ENCODE results near the gene FNDC11. TPM values are rescaled to one million over a fixed set of nuclear protein-coding genes. Genes with fewer than 3 reads are reported as not detected.

FNDC11 gene
- total RNA-seq, 2 experiments from 2014 or later: 1.7 to 1.8 TPM

DNA sequence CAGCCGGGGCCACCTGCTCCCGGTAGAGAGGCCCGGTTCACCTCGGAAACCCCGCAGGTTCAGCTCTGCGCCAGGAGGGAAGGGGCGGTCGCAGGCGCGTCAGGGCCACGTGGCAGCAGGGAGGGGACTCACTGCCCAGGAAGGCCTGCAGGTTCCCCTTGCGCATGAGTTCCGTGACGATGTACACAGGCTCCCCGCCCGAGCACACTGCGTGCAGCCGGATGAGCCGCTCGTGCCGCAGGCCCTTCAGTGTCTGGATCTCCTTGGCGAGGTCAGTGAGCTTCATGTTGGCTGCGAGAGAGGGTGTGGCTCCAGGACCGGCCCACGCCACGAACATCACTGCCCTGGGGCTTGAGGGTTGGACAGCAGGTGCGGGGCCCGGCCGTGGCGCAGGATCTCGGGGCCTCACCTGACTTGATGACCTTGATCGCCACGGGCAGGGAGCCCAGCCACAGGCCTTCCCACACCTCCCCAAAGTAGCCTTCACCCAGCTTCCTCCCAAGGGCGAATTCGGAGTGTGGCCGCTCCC is 11.9 kb upstream of the FNDC11 start:
- no peak overlapping the region for H3K27ac Mint-ChIP-seq
- TF ChIP-seq, protein P1, sequence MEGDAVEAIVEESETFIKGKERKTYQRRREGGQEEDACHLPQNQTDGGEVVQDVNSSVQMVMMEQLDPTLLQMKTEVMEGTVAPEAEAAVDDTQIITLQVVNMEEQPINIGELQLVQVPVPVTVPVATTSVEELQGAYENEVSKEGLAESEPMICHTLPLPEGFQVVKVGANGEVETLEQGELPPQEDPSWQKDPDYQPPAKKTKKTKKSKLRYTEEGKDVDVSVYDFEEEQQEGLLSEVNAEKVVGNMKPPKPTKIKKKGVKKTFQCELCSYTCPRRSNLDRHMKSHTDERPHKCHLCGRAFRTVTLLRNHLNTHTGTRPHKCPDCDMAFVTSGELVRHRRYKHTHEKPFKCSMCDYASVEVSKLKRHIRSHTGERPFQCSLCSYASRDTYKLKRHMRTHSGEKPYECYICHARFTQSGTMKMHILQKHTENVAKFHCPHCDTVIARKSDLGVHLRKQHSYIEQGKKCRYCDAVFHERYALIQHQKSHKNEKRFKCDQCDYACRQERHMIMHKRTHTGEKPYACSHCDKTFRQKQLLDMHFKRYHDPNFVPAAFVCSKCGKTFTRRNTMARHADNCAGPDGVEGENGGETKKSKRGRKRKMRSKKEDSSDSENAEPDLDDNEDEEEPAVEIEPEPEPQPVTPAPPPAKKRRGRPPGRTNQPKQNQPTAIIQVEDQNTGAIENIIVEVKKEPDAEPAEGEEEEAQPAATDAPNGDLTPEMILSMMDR (IDR thresholded peaks at IDR 0.05): no peak
- ChIA-PET CTCF (no interaction called here), POLR2A (no interaction called here)
- no peaks in the 10 kb centered on the region for H3K9me3 Mint-ChIP-seq
- no peak overlapping the region for H3K4me3 ChIP-seq (ENCODE audit: low read length)
- intact Hi-C loops (cut with DNase I, micrococcal nuclease): no loop called here
- H3K4me3 Mint-ChIP-seq: no peak overlapping the region
- no peak for ATAC-seq (ENCODE audit: poor library complexity)
- H3K4me1 ChIP-seq (ENCODE audit: insufficient read depth, low read length): peaks cover 28% of the 10 kb centered on the region
- no peaks in the 10 kb centered on the region for H3K27me3 Mint-ChIP-seq
- no peaks in the 10 kb centered on the region for H3K36me3 Mint-ChIP-seq (ENCODE audit: low read depth)
- H3K36me3 ChIP-seq (ENCODE audit: insufficient read depth, low read length): no peaks in the 10 kb centered on the region
- DNase-seq: no peak
- no peaks in the 10 kb centered on the region for H3K27me3 ChIP-seq (ENCODE audit: control insufficient read depth in 1 of 2, insufficient read depth in 2 of 2, low read length in 2 of 2)
- peaks cover 7% of the 10 kb centered on the region for H3K4me1 Mint-ChIP-seq (ENCODE audit: low read depth)
- no peak overlapping the region for H3K27ac ChIP-seq (ENCODE audit: low read depth in 1 of 2, low read length in 2 of 2)
- no peaks in the 10 kb centered on the region for H3K9me3 ChIP-seq (ENCODE audit: control insufficient read depth in 1 of 2, insufficient read depth in 1 of 2, low read length in 2 of 2)

DNA sequence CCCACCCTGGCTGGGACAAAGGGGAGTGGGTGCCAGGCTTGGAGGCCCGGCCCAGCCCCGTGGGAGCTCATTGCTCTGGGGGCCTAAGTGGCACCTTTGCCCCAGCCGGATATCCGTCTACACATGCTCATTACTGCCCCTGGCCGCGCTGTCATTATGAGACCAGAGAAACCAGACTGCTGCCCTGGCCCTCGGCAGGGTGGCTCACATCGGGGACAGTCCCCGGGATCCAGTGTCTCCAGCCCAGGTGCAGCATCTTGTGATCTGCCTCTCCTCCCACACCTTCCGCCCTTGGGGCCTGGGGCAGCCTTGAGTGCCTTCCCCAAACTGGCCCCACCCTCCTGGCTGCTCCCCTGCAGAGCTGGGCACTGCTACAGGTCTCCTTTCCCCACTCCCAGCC is 11.3 kb upstream of the FNDC11 start:
- H3K27me3 ChIP-seq (ENCODE audit: control insufficient read depth in 1 of 2, insufficient read depth in 2 of 2, low read length in 2 of 2): no peaks in the 10 kb centered on the region
- no peak overlapping the region for H3K4me3 Mint-ChIP-seq
- POLR2A ChIA-PET: interaction anchor here (1.0 kb wide), 1 partner anchor 21 kb away, joined by 3 read pairs; no protein-coding TSS in a partner anchor
- H3K27ac ChIP-seq (ENCODE audit: low read depth in 1 of 2, low read length in 2 of 2): no peak overlapping the region
- no peaks in the 10 kb centered on the region for H3K36me3 ChIP-seq (ENCODE audit: insufficient read depth, low read length)
- ATAC-seq (ENCODE audit: poor library complexity) (no peak), DNase-seq (no peak)
- H3K9me3 Mint-ChIP-seq: no peaks in the 10 kb centered on the region
- peaks cover 5% of the 10 kb centered on the region for H3K4me1 Mint-ChIP-seq (ENCODE audit: low read depth)
- TF ChIP-seq, protein P1 (IDR thresholded peaks at IDR 0.05): no peak
- H3K4me1 ChIP-seq (ENCODE audit: insufficient read depth, low read length): peaks cover 22% of the 10 kb centered on the region
- no peaks in the 10 kb centered on the region for H3K9me3 ChIP-seq (ENCODE audit: control insufficient read depth in 1 of 2, insufficient read depth in 1 of 2, low read length in 2 of 2)
- H3K36me3 Mint-ChIP-seq (ENCODE audit: low read depth): no peaks in the 10 kb centered on the region
- H3K27ac Mint-ChIP-seq: no peak overlapping the region
- intact Hi-C loops (cut with DNase I, micrococcal nuclease): no loop called here
- H3K27me3 Mint-ChIP-seq: no peaks in the 10 kb centered on the region
- no peak overlapping the region for H3K4me3 ChIP-seq (ENCODE audit: low read length)
- CTCF ChIA-PET: no interaction called here

DNA sequence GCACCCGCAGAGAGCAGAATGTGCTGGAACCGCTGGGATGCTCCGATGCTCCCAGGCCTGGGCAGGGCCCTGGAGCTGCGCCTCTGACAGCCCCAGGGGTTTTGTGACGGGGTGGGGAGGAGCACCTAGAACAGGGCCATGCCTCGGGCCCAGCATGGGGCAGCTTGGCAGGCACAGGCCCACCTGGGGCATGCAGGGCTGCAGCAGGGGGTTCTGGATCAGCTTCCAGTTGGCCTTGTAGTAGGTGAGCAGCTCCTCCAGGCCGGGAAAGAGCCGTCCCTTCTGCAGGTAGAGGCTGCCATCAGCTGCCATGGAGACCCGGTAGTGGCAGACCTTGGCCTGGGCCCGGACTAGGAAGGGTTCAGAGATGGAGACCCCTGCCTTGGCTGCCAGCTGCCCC is 10.8 kb upstream of the FNDC11 start:
- DNase-seq (no peak), ATAC-seq (ENCODE audit: poor library complexity) (no peak)
- no peak overlapping the region for H3K4me3 Mint-ChIP-seq
- Histone ChIP-seq H3K9me3 (ENCODE audit: control insufficient read depth in 1 of 2, insufficient read depth in 1 of 2, low read length in 2 of 2) (no peaks in the 10 kb centered on the region), H3K4me1 (ENCODE audit: insufficient read depth, low read length) (peaks cover 18% of the 10 kb centered on the region), H3K27me3 (ENCODE audit: control insufficient read depth in 1 of 2, insufficient read depth in 2 of 2, low read length in 2 of 2) (no peaks in the 10 kb centered on the region), H3K36me3 (ENCODE audit: insufficient read depth, low read length) (no peaks in the 10 kb centered on the region), H3K4me3 (ENCODE audit: low read length) (no peak overlapping the region), H3K27ac (ENCODE audit: low read depth in 1 of 2, low read length in 2 of 2) (no peak overlapping the region)
- no peaks in the 10 kb centered on the region for H3K9me3 Mint-ChIP-seq
- TF ChIP-seq, protein P1 (IDR thresholded peaks at IDR 0.05): no peak
- no peak overlapping the region for H3K27ac Mint-ChIP-seq
- intact Hi-C loops (cut with DNase I, micrococcal nuclease): no loop called here
- CTCF ChIA-PET: no interaction called here
- no peaks in the 10 kb centered on the region for H3K27me3 Mint-ChIP-seq
- no peaks in the 10 kb centered on the region for H3K36me3 Mint-ChIP-seq (ENCODE audit: low read depth)
- POLR2A ChIA-PET: interaction anchor here (1.0 kb wide), 1 partner anchor 22 kb away, joined by 3 read pairs; no protein-coding TSS in a partner anchor
- peaks cover under 1% of the 10 kb centered on the region for H3K4me1 Mint-ChIP-seq (ENCODE audit: low read depth)
